Stomach (tissue), 4 donors: ENCODE results near the gene SPAG16.

Experiments
- CTCF ChIP-seq, 7 experiments: fragments of 450-650 bp in 4 of 7; fragments of 200-600 bp in 3 of 7; sonication (generic) in 3 of 7; IDR thresholded peaks; one replicate each; pipeline ENCODE4 v1.5.1; 2016 to 2019; ENCODE audit warnings: antibody characterized with exemption in 7 of 7, control low read depth in 2 of 7, mild to moderate bottlenecking in 1 of 7
- EP300 ChIP-seq: sonication (generic); formaldehyde crosslinking; IDR thresholded peaks from one replicate; pipeline ENCODE4 v1.6.1; 2017; ENCODE audit warnings: antibody characterized with exemption
- POLR2A ChIP-seq, 4 donors: fragments of 450-650 bp; IDR thresholded peaks; one replicate each; pipeline ENCODE4 v1.6.1; 2016; ENCODE audit warnings: antibody characterized with exemption in 4 of 4, control low read depth in 2 of 4, mild to moderate bottlenecking in 1 of 4, moderate library complexity in 1 of 4

DNA sequence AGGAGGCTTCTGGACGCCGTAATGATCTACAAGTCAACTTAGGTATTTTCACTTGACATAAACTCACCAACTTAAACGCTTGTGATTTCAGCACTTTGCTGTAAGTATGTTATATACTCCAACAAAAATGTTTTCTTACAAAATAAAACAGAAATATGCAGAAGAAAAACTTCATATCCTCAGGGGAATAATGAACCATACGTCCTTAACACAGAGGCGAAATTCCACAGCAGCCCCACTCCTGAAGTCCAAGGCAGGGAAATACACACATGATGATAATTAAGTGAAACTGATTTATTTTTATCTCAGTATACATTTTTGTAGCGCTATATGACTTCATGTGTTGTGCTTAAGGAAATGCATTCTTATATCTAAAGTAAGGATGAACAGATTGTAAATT lies 791.2 kb downstream of the SPAG16 start:
- TF ChIP-seq EP300, result no peak
- no peak for TF ChIP-seq CTCF (IDR thresholded peaks at IDR 0.05)
- TF ChIP-seq POLR2A (IDR thresholded peaks at IDR 0.05), result no peak
